A549 (cell line): ENCODE measurements around the gene CSAD.

Experiments used
- ESRRA ChIP-seq: fragments of 150-350 bp; IDR thresholded peaks from 2 replicates; pipeline ENCODE4 v1.6.1; 2014; ENCODE audit warnings: mild to moderate bottlenecking, low read length, borderline replicate concordance
- RAD21 ChIP-seq, 2 experiments: fragments of >200 bp in 1 of 2; sonication (Bioruptor Twin) in 1 of 2; formaldehyde crosslinking in 1 of 2; IDR thresholded peaks in 1 of 2; conservative IDR thresholded peaks in 1 of 2; 2 replicates in 1 of 2; 3 replicates in 1 of 2; pipeline ENCODE4 v1.6.1; 2012 to 2018; ENCODE audit warnings: inconsistent platforms in 1 of 2
- RCOR1 ChIP-seq: fragments of 150-350 bp; IDR thresholded peaks from 2 replicates; pipeline ENCODE4 v1.6.1; 2014; ENCODE audit warnings: antibody characterized with exemption, low read length, low read depth
- RFX5 ChIP-seq: fragments of 450-650 bp; IDR thresholded peaks from 2 replicates; pipeline ENCODE4 v1.7.1; 2014; ENCODE audit warnings: antibody characterized with exemption, mild to moderate bottlenecking, moderate library complexity
- SREBF2 ChIP-seq: fragments of 450-650 bp; IDR thresholded peaks from 2 replicates; pipeline ENCODE4 v1.6.1; 2014; ENCODE audit warnings: mild to moderate bottlenecking, moderate library complexity
- TF ChIP-seq, protein P1 (sequence below): fragments of >200 bp; sonication (Bioruptor Twin); formaldehyde crosslinking; IDR thresholded peaks from 3 replicates; pipeline ENCODE4 v1.5.1; 2016

DNA sequence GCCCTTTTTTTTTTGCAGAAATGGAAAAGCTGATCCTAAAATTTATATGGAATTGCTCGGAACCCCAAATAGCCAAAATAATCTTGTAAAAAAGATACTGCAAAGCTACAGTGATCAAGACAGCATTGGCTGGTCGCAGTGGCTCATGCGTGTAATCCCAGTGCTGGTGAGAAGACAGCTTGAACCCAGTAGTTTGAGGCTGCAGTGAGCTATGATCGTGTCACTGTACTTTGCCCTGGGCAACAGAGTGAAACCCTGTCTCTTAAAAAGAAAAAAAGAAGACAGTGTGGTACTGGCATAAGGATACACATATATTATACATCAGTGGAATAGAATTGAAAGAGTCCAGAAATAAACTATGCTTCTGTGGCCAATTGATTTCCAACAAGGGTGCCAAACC is 20.9 kb upstream of the CSAD start:
- TF ChIP-seq RFX5 (no peak), SREBF2 (no peak), RCOR1 (no peak), ESRRA (no peak), RAD21 (conservative IDR thresholded peaks at IDR 0.05 in 1 of 2, IDR thresholded peaks at IDR 0.05 in 1 of 2) (no peak)
- TF ChIP-seq, protein P1, sequence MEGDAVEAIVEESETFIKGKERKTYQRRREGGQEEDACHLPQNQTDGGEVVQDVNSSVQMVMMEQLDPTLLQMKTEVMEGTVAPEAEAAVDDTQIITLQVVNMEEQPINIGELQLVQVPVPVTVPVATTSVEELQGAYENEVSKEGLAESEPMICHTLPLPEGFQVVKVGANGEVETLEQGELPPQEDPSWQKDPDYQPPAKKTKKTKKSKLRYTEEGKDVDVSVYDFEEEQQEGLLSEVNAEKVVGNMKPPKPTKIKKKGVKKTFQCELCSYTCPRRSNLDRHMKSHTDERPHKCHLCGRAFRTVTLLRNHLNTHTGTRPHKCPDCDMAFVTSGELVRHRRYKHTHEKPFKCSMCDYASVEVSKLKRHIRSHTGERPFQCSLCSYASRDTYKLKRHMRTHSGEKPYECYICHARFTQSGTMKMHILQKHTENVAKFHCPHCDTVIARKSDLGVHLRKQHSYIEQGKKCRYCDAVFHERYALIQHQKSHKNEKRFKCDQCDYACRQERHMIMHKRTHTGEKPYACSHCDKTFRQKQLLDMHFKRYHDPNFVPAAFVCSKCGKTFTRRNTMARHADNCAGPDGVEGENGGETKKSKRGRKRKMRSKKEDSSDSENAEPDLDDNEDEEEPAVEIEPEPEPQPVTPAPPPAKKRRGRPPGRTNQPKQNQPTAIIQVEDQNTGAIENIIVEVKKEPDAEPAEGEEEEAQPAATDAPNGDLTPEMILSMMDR, result no peak
